ENCODE results near the gene CTU2. TPM values are rescaled to one million over a fixed set of nuclear protein-coding genes. Genes with fewer than 3 reads are reported as not detected.

The CTU2 gene
- total and polyA plus RNA-seq, 4 experiments from 2014 or later, result 11.5 to 21.1 (median 17.0) TPM

GRCh38 chr16:88680554-88681083 lies 25.7 kb upstream of the CTU2 start:
- no peaks in the 10 kb centered on the region for H3K27me3 ChIP-seq (ENCODE audit: insufficient read depth, low read length)
- CTCF ChIA-PET (ENCODE audit: partially characterized antibody), result interaction anchor here (0.8 to 2.2 kb wide), 7 partner anchors 9 to 81 kb away, joined by 3 to 10 read pairs (median 3); no protein-coding TSS in a partner anchor
- Mint-ChIP-seq H3K9me3 (no peaks in the 10 kb centered on the region), H3K4me1 (peaks cover 23 to 49% (median 37%) of the 10 kb centered on the region in 4 donors), H3K36me3 (peaks cover 3 to 22% of the 10 kb centered on the region in 2 donors), H3K27me3 (no peaks in the 10 kb centered on the region), H3K4me3 (peak overlapping the region in 7 of 8 donors; percentile 35 to 90 (median 74)), H3K27ac (peak overlapping the region in 6 of 7 donors; percentile 91 to 98 (median 94))
- H3K4me1 ChIP-seq (ENCODE audit: insufficient read depth, low read length), result peaks cover 45% of the 10 kb centered on the region
- no peak overlapping the region for H3K4me3 ChIP-seq (ENCODE audit: low read length in 2 of 2)
- no peaks in the 10 kb centered on the region for H3K9me3 ChIP-seq (ENCODE audit: control insufficient read depth in 1 of 2, low read length in 2 of 2)
- H3K27ac ChIP-seq (ENCODE audit: low read depth, low read length), result peak overlapping the region; percentile 58
- H3K36me3 ChIP-seq (ENCODE audit: insufficient read depth, low read length), result peaks cover 37% of the 10 kb centered on the region
- intact Hi-C loops (cut with micrococcal nuclease), result loop anchor here (1.0 kb wide), 1 partner anchor 21 kb away; no protein-coding TSS in a partner anchor
- POLR2A ChIA-PET (ENCODE audit: partially characterized antibody), result interaction anchor here (1.7 to 8.0 kb wide), 4 partner anchors 10 to 60 kb away, joined by 4 to 91 read pairs (median 14); partner anchors contain the start of genes CTU2, MVD and RNF166
- DNase-seq, result no peak

- peaks cover 23 to 49% (median 37%) of the 10 kb centered on the region in 4 donors for H3K4me1 Mint-ChIP-seq
- DNase-seq, result peak; percentile 43 to 74 (median 55)
- Histone ChIP-seq H3K4me1 (ENCODE audit: insufficient read depth, low read length) (peaks cover 46% of the 10 kb centered on the region), H3K27ac (ENCODE audit: low read depth, low read length) (peak overlapping the region; percentile 58), H3K36me3 (ENCODE audit: insufficient read depth, low read length) (peaks cover 37% of the 10 kb centered on the region), H3K27me3 (ENCODE audit: insufficient read depth, low read length) (no peaks in the 10 kb centered on the region), H3K9me3 (ENCODE audit: control insufficient read depth in 1 of 2, low read length in 2 of 2) (no peaks in the 10 kb centered on the region), H3K4me3 (ENCODE audit: low read length in 2 of 2) (no peak overlapping the region)
- CTCF ChIA-PET (ENCODE audit: partially characterized antibody), result interaction anchor here (0.8 to 2.2 kb wide), 6 partner anchors 8 to 23 kb away, joined by 3 to 10 read pairs (median 4); no protein-coding TSS in a partner anchor
- H3K27me3 Mint-ChIP-seq, result no peaks in the 10 kb centered on the region
- peak overlapping the region; percentile 88 to 98 (median 93) for H3K27ac Mint-ChIP-seq
- peaks cover 3 to 22% of the 10 kb centered on the region in 2 donors for H3K36me3 Mint-ChIP-seq
- POLR2A ChIA-PET (ENCODE audit: partially characterized antibody), result interaction anchor here (0.7 to 8.0 kb wide), 10 partner anchors 10 to 176 kb away, joined by 3 to 91 read pairs (median 6); partner anchors contain the start of genes CTU2, CYBA, GALNS and MVD
- H3K9me3 Mint-ChIP-seq, result no peaks in the 10 kb centered on the region
- intact Hi-C loops (cut with micrococcal nuclease), result loop anchor here (1.0 kb wide), 1 partner anchor 20 kb away; no protein-coding TSS in a partner anchor
- H3K4me3 Mint-ChIP-seq, result peak overlapping the region; percentile 74 to 90 (median 80)
These were observed 25.1 kb upstream of the CTU2 start for GRCh38 chr16:88681084-88681680.

- peak overlapping the region; percentile 58 for H3K27ac ChIP-seq (ENCODE audit: low read depth, low read length)
- CTCF ChIA-PET (ENCODE audit: partially characterized antibody), result interaction anchor here (1.1 to 2.2 kb wide), 3 partner anchors 12 to 22 kb away, joined by 4 to 10 read pairs (median 4); no protein-coding TSS in a partner anchor
- POLR2A ChIA-PET (ENCODE audit: partially characterized antibody), result interaction anchor here (0.7 to 8.0 kb wide), 10 partner anchors 11 to 175 kb away, joined by 3 to 91 read pairs (median 6); partner anchors contain the start of genes CTU2, CYBA, GALNS and MVD
- peak overlapping the region; percentile 88 to 98 (median 93) for H3K27ac Mint-ChIP-seq
- H3K36me3 Mint-ChIP-seq, result peaks cover 3 to 22% of the 10 kb centered on the region in 2 donors
- peaks cover 23 to 49% (median 37%) of the 10 kb centered on the region in 4 donors for H3K4me1 Mint-ChIP-seq
- H3K4me1 ChIP-seq (ENCODE audit: insufficient read depth, low read length), result peaks cover 49% of the 10 kb centered on the region
- H3K27me3 ChIP-seq (ENCODE audit: insufficient read depth, low read length), result no peaks in the 10 kb centered on the region
- H3K36me3 ChIP-seq (ENCODE audit: insufficient read depth, low read length), result peaks cover 33% of the 10 kb centered on the region
- no peaks in the 10 kb centered on the region for H3K9me3 Mint-ChIP-seq
- H3K4me3 Mint-ChIP-seq, result peak overlapping the region; percentile 74 to 90 (median 80)
- intact Hi-C loops (cut with micrococcal nuclease), result loop anchor here (1.0 kb wide), 1 partner anchor 19 kb away; no protein-coding TSS in a partner anchor
- H3K4me3 ChIP-seq (ENCODE audit: low read length in 2 of 2), result no peak overlapping the region
- no peaks in the 10 kb centered on the region for H3K9me3 ChIP-seq (ENCODE audit: control insufficient read depth in 1 of 2, low read length in 2 of 2)
- H3K27me3 Mint-ChIP-seq, result no peaks in the 10 kb centered on the region
- peak; percentile 53 to 78 (median 53) for DNase-seq
These were observed 24.4 kb upstream of the CTU2 start for GRCh38 chr16:88681709-88682451.

GRCh38 chr16:88684569-88685155 lies 21.6 kb upstream of the CTU2 start:
- H3K36me3 Mint-ChIP-seq, result peaks cover 3 to 16% of the 10 kb centered on the region in 2 donors
- H3K9me3 Mint-ChIP-seq, result no peaks in the 10 kb centered on the region
- no peak for DNase-seq
- Histone ChIP-seq H3K27ac (ENCODE audit: low read depth, low read length) (peak overlapping the region; percentile 68), H3K27me3 (ENCODE audit: insufficient read depth, low read length) (no peaks in the 10 kb centered on the region), H3K4me3 (ENCODE audit: low read length in 2 of 2) (peak overlapping the region in 1 of 2 donors; percentile 82), H3K4me1 (ENCODE audit: insufficient read depth, low read length) (peaks cover 60% of the 10 kb centered on the region), H3K36me3 (ENCODE audit: insufficient read depth, low read length) (peaks cover 11% of the 10 kb centered on the region), H3K9me3 (ENCODE audit: control insufficient read depth in 1 of 2, low read length in 2 of 2) (no peaks in the 10 kb centered on the region)
- ChIA-PET CTCF (ENCODE audit: partially characterized antibody) (interaction anchor here (0.8 to 3.3 kb wide), 9 partner anchors 8 to 115 kb away, joined by 3 to 21 read pairs (median 5); partner anchors contain the start of gene ZC3H18), POLR2A (ENCODE audit: partially characterized antibody) (interaction anchor here (1.0 to 10.2 kb wide), 8 partner anchors 13 to 114 kb away, joined by 3 to 249 read pairs (median 5); partner anchors contain the start of genes CTU2, MVD, RNF166 and ZC3H18)
- no peaks in the 10 kb centered on the region for H3K27me3 Mint-ChIP-seq
- peaks cover 25 to 60% (median 43%) of the 10 kb centered on the region in 4 donors for H3K4me1 Mint-ChIP-seq
- peak overlapping the region; percentile 81 to 89 (median 84) for H3K4me3 Mint-ChIP-seq
- peak overlapping the region; percentile 10 to 96 (median 79) for H3K27ac Mint-ChIP-seq
- intact Hi-C loops (cut with micrococcal nuclease), result loop anchor here (5.0 kb wide), 2 partner anchors 47 to 98 kb away; partner anchors contain the start of gene IL17C

- Histone ChIP-seq H3K9me3 (ENCODE audit: control insufficient read depth in 1 of 2, low read length in 2 of 2) (no peaks in the 10 kb centered on the region), H3K27me3 (ENCODE audit: insufficient read depth, low read length) (no peaks in the 10 kb centered on the region), H3K4me1 (ENCODE audit: insufficient read depth, low read length) (peaks cover 68% of the 10 kb centered on the region), H3K36me3 (ENCODE audit: insufficient read depth, low read length) (peaks cover 7% of the 10 kb centered on the region), H3K4me3 (ENCODE audit: low read length in 2 of 2) (peak overlapping the region; percentile 82 to 90), H3K27ac (ENCODE audit: low read depth, low read length) (peak overlapping the region; percentile 68)
- ChIA-PET POLR2A (ENCODE audit: partially characterized antibody) (interaction anchor here (1.0 to 10.2 kb wide), 11 partner anchors 12 to 115 kb away, joined by 3 to 249 read pairs (median 5); partner anchors contain the start of genes CTU2, MVD, RNF166 and ZC3H18), CTCF (ENCODE audit: partially characterized antibody) (interaction anchor here (0.7 to 3.3 kb wide), 10 partner anchors 9 to 115 kb away, joined by 3 to 21 read pairs (median 5); partner anchors contain the start of gene ZC3H18)
- peak; percentile 48 to 74 (median 49) for DNase-seq
- intact Hi-C loops (cut with micrococcal nuclease), result loop anchor here (1.0 to 5.0 kb wide), 6 partner anchors 16 to 97 kb away; partner anchors contain the start of genes CTU2, CYBA, IL17C and MVD
- H3K36me3 Mint-ChIP-seq, result peaks cover 3 to 14% of the 10 kb centered on the region in 2 donors
- H3K27ac Mint-ChIP-seq, result peak overlapping the region; percentile 60 to 96 (median 79)
- H3K4me3 Mint-ChIP-seq, result peak overlapping the region; percentile 81 to 89 (median 84)
- H3K4me1 Mint-ChIP-seq, result peaks cover 23 to 67% (median 46%) of the 10 kb centered on the region in 4 donors
- no peaks in the 10 kb centered on the region for H3K27me3 Mint-ChIP-seq
- no peaks in the 10 kb centered on the region for H3K9me3 Mint-ChIP-seq
These were observed 20.9 kb upstream of the CTU2 start for GRCh38 chr16:88685156-88686061.

Data from CD4-positive, alpha-beta memory T cell (primary cell).